Measurements from ENCODE around the gene NCF2.
"Not testable (repeated sequence)": the region's sequence is repeated elsewhere in the genome, so short reads cannot be mapped to it uniquely, and the experiment has no call there.

The NCF2 gene, protein sequence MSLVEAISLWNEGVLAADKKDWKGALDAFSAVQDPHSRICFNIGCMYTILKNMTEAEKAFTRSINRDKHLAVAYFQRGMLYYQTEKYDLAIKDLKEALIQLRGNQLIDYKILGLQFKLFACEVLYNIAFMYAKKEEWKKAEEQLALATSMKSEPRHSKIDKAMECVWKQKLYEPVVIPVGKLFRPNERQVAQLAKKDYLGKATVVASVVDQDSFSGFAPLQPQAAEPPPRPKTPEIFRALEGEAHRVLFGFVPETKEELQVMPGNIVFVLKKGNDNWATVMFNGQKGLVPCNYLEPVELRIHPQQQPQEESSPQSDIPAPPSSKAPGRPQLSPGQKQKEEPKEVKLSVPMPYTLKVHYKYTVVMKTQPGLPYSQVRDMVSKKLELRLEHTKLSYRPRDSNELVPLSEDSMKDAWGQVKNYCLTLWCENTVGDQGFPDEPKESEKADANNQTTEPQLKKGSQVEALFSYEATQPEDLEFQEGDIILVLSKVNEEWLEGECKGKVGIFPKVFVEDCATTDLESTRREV

DNA sequence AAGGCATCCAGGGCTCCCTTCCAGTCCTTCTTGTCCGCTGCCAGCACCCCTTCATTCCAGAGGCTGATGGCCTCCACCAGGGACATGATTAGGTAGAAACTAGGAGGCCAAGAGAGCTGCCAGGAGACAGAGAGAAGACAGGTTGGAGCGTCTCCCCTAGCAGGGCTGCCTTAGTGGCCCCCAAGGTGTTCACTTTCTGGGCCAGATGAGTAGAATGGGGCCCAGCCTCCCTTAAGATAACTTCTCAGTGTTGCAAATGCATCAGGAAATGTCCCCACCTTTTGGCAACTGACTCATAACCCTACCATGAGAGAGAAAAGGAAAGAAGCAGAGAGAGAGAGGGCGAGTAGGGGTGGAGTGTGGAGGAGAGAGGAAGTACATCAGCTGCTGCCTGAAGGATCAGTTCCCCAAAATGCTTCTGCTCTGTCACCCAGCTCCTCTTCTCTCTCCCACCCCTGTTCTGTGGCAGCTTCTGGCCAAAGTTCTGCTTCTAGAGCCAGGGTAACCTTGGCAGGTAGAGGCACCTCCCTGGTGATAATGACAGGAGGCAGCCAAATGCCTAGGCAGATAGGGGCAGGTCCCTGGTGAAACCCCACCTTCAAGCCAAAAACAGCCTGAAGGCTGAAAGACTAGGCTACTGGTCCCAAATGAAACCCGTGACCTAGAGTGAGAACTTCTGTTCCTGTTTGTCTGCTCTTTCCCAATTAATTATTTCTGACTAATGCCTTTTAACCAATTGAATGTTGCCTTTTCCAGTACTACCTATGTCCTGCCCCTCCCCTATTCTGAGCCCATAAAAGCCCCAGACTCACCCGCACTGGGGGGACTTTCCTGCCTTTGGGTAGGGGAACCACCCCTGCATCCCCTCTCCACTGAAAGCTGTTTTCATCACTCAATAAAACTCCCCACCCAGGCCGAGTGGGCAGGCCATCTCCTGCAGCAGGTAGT, at the start of gene NCF2:
TSS of gene NCF2 (minus strand) at position 216 of the 948 bp plus-strand sequence. CDS start at position 86, 130 bp downstream.
- no peak for FAIRE-seq

DNA sequence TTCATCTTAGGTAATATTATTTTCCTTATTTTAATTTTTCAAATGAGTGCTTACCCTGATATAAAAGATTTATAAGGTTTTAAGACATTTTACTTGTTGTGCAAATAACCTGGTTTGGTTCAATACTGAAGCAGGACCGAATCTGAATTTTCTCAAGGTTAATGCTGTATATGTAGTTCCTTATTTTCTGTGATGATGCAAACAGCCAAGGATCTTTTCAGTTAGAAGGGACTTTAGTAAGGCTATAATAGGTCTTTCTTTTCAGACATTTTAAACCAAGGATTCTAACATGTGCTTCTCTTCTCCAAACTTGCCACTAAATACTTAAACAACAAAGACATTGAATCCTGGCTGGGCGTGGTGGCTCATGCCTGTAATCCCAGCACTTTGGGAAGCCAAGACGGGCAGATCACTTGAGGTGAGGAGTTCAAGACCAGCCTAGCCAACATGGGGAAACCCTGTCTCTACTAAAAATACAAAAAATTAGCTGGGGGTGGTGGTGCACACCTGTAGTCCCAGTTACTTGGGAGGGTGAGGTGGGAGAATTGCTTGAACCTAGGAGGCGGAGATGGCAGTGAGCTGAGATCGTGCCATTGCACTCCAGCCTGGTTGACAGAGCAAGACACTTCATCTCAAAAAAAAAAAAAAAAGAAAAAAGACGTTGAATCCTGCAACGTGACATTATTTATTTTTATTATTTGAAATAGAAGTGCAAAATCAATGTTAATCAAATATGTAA, 48.6 kb upstream of the NCF2 start:
- no peak for FAIRE-seq

DNA sequence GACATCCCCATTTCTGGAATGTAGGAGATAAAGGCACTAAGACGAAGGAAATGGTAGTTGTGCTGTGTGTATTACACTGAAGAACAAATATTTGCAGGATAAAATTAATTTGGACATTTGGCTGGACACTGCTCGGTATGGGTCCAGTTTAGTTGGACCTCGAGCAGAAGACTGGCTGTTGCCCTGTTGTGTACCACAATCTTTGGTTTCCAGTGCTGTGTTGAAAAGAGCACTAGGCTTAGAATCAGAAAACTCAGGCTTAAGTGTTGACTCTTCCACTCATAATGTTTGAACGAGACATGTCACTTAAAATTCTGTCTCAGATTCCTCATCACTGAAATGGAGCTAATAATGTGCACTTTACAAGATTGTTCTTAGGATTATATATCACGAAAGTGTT, 46.5 kb upstream of the NCF2 start:
- no peak for FAIRE-seq

DNA sequence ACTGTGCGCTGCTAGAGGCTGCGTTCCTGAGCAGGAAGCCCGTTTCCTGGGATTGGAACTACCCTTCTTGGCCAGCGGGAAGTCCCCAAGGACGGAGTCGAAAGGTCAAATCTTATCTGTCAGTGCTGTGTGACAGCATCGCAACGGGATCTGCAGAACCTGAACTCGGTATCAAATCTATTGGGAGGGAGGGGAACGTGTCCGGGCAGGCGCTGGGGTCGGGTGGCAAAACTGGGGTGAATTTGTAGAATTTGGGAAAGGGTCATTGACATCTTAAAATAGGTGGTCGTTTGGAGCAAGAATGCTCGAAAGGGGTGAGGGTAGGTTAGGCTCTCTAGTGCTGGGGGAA, 46.0 kb upstream of the NCF2 start:
- FAIRE-seq = no peak

DNA sequence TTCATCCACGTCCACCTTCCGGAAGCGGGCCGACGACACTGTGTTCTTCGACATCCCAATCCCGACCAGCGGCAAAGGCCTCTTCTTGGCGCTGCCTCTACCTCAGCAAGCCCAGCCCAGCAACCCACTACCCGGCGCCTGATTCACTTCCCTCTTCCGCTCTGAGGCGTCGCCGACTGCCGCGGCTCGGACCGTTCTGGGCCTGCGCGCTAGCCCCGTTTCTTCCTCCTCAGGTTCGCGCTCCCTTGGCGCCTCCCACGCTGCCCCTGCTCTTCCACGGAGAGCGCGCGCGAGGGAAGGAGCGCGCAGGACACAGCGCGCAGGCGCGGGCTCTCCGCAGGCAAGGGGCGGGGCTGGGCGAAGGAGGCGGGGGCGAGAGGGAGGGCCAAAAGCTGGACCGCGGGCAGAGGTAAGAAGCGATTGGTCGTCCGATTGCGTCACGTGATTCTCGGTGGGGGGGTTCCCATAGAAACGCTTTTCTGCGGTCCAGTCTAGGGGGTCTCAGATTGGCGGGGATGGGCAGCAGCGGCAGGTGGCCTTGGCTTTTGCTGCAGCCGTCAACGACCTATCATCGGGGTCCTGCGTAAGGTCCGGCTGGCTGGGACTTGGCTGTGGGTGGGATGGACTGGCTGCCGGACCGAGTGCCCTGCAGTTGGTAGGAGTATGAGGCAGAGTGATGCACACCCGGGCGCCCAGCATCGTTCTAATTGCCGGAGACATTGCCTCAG, 45.5 kb upstream of the NCF2 start, which contains the start of gene ARPC5:
TSS of gene ARPC5 (minus strand) at position 178 of the 728 bp plus-strand sequence. CDS start at position 54, 124 bp downstream.
- peak; percentile 81 for FAIRE-seq

DNA sequence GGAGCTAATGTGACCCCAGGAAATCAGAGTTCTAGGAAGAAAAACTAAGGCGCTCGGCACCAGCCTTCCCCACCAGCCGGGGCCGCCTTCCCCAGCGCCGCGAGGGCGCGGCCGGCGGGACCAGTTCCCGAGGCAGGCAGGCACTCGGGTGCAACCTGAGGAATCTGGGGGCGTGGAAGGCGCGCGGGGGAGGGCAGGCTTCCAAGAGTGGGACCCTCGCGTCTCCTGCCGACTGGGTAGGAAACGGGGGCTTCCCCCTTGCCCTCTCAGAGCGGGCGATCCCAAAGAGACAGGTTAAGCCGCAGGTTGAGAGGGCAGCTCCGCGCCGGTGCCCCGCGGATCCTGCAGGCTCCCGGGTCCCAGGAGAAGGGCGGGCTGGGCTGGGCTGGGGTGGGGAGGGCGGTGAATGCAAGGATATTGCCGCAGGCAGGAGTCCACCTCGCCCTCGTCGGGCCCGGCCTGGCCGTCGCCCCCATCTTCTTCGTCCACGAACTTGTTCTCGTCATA, 44.9 kb upstream of the NCF2 start:
- no peak for FAIRE-seq

DNA sequence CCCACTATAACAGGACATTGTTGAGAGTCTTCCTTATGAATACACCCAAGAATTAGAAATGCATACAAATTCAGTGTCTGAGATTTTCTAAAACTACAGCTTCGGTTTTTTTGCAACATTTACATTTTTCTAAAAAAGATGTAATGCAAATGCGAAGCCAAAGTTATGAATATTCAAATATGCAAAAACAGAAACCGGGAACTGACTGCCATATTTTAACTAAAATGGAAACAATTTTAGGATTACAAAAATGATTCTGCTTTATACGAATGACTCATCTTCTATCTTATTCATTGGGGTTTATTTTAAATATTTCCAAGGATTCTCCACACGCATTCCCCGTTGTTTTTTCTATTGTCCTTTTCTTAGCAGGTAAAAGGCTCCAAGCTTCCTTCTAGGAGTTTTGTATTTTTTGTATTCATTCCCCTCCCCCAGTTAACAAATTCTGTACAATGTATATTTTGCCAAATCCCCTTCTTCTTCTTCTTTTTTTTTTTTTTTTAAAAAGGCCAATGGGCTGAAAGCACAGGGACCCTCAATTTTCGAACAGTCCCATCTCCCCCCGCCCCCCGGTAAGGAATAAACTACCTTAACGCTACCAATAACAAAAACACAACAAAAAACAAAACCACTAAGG, 44.3 kb upstream of the NCF2 start:
- FAIRE-seq = no peak

DNA sequence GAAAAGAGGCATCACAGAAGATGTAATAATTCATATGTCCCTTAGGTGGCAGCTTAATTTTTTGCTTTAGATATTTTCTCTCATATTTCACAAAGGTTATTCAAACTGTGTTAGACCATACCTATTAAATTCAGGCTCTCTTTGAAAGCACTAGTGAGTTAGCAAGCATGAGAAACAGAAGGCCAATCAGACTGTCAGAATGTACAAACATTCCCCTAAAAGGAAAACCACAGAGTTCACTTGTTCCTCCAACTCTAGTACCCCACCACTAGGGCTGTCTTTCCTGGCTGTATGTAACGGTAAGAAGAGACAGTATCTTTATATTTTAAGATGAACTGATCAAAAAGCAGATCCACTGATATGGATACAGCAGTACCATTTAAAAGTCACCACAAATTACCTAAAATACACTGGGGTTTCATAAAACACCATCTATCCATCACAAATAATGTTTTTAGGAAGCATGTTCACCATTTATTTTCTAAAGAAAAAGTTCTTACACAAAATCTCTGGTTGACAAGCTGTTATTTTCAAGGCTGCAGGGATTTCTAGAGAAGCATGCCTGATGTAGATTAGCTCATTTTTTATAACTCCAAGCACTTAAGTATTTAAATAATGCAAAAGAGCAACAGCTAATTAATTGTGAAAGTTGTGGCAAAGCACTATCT, 43.6 kb upstream of the NCF2 start:
- FAIRE-seq = peak; percentile 83

DNA sequence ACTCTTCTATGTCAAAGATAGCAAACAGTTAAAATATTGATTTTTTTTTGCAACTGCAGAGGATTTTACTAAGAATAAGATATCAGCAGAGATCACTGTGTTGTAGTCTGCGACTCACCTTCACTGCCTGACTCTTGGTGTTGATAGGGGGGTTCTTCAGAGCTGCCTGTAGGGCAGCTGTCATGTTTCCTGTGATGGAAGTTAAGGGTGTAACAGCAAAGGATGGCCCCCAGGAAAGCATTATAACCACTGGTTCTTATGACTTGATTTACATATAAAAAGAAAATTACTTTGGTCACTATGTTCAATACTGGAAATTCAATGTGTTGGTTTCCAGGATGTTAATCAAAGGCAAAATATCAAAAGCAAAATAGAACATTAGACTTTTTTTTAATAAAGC, 42.7 kb upstream of the NCF2 start:
- FAIRE-seq = no peak

DNA sequence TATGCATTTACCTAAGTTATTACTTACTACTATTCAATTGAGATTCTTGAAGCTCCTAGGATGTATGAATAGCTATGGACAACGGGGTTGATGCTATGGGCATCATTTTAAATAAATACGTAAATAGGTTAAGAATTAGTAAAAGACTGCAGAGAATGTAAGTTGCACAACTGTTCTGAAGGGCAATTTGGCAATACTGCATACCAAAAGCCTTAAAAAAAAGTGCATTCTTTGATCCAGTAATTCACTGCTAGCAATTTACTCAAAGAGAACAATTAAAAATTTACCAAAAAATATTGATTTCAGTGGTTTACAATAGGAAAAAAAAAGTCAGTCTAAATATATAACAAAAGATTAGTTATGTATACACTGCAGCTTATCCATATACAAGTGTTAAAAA, 41.9 kb upstream of the NCF2 start:
- FAIRE-seq = no peak

DNA sequence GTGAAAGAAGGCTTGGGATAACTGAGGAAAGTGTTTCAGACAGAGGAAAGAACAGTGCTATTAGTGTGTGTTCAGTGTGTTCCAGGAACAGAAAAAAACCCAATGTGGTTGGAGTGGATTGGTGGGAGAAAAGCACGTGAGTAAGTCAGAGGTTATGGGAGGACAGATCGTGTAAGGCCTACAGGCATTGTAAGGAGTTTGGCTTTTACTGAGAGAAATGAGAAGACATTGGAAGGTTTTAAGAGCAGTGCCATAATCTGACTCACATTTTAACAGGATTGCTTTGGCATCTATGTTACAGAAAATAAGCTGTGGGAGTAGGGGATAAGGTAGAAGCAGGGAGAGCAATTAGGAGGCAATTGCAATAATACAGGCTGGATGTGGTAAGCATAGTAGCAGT, 40.5 kb upstream of the NCF2 start:
- FAIRE-seq = no peak

DNA sequence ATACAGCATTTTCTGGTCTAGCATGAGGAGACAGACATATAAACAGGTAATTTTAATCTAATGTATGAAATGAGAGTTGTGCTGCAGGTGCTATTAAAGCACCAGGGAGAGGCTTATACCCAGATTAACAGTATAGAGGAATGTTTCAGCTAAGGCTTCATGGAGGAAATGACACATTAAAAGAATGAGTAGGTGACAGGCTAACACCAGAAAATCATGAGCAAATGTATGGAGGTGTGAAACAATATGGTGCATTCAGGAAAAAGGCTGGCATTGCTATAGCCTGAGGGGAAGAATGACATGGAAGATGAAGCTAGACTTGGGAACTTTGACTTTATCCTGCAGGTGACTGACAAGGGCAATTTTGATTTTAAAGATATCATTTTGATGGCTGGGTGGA, 38.3 kb upstream of the NCF2 start:
- FAIRE-seq = no peak

DNA sequence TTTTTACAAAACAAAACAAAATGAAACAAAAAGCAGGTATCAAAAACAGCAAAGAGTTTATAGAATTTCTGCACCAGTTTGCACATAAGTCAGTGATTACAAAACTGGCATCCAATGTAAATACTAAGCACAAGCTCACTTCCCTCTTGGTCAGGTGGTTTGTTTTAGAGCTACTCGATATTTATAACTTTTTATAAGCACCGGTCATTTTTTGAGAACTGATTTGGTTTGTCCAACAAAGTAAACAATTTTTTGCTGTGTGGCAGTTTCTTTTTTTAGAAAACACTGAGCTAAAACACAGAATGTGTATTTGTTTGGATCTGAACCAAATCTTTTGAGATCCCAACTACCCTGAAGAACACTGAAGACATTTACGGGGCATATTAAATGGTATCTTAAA, 36.0 kb upstream of the NCF2 start:
- FAIRE-seq = not testable (repeated sequence)

DNA sequence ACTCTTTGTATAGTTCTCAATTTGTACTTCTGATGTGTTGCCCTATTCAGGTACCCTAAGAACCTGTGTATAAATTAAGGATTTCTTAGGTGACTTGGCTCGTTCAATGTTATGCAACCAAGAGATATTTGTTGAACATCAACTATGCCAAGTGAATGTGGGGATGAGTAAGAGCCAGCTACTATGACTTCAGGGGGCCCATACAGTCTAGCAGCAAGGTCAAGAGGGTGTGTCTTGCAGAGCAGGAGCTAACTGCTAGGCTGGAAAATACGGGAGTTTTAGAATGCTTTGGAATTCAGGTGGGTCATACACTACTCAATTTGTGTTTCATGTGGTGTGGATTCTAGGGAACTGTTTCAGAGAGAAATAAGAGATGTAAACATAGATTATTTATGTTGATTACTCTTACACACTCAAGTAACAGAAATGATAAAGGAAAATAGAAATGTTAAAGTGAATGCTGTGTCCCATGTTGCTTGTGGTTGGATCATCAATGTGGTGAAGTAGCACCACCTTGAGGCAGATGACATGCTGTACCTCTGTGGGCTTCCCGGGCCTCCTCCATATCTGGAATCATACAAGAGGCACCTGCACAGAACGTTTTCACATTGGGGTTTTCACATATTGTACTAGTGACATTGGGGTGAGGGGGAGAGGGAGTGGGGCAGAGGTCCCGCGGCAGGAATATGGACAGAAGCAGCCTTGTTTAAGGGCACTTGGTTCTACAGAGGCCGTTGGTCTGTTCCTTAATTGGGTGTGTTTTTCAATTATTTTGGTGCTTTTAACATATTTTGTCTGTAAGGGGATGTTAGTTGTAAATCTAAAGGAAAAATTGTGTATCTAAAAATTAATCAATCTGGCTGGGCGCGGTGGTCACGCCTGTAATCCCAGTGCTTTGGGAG, 32.9 kb upstream of the NCF2 start:
- FAIRE-seq = peak; percentile 67

DNA sequence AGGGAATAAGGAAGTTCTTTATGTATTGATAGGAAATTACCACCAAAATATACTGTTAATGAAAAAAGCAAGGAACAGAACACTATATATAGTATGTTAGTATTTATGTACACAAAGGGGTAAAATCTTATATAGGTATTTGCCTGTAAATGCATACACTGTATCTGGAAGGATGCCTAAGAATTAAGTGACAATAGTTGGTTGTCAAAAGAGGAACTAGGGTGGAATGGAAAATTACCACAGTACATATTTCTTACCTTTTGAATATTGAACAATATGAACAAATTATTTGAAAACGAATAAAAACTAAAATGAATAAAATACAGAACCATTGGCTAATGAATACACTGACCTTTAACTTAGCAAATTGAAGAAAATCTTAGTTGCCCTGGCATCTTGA, 31.8 kb upstream of the NCF2 start:
- no peak for FAIRE-seq

DNA sequence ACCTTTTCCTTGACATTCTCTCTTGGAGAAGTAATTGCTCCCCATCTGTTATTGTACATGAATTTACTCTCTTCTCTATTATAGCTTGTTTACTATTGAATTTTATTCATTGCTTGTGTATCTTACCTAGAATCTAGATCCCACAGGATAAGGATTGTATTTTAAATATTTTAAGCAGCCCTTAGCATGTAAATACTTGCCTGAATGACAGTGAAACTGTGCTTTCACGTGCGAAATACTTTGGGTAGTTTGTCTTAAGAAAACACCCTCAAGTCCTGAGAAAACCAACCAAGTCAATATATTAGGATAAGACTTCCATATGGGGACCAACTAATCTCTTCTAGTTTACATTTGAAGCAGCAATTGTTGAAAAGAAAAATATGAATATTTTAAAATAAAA, 30.1 kb upstream of the NCF2 start:
- FAIRE-seq = no peak

DNA sequence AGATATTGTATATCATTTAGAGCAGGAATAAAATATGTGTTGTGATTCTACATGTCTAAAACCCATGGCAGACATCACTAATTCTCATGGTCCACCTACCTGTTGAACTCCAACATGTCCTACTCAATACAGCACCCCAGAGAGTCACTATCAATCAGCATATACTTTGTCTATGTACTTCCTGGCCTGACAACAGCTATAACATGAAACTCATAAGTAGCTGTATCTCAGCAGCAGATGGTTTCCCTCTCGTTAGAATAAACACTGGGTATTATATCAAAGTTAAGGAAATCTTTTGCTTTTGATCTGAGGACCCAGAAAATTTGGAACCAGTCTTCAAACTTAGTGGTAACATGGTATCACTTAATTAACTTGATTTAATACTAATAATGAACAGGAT, 29.5 kb upstream of the NCF2 start:
- no peak for FAIRE-seq

DNA sequence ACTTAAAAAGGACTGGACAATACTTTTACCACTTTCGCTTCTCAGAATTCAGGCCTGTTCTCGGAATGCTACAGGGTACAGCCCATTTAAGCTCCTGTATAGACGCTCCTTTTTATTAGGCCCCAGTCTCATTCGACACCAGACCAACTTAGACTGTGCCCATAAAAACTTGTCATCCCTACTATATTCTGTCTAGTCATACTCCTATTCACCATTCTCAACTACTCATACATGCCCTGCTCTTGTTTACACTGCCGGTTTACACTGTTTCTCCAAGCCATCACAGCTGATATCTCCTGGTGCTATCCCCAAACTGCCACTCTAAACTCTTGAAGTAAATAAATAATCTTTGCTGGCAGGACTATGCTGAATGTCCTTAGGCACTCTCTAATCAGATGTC, 27.9 kb upstream of the NCF2 start:
- FAIRE-seq = not testable (repeated sequence)

DNA sequence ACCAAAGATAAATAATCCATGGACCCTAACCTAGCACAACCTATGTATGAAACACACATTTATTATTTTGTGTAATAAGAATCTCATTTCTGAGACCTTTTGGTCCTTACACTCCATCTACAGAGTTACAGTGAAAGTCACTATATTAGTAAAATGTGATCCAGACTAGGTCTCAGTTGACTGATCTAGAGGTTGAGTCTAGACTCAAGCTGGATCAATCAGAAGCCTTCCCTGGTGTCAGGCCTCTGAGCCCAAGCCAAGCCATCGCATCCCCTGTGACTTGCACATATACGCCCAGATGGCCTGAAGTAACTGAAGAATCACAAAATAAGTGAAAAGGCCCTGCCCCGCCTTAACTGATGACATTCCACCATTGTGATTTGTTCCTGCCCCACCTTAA, 22.7 kb upstream of the NCF2 start:
- not testable (repeated sequence) for FAIRE-seq

DNA sequence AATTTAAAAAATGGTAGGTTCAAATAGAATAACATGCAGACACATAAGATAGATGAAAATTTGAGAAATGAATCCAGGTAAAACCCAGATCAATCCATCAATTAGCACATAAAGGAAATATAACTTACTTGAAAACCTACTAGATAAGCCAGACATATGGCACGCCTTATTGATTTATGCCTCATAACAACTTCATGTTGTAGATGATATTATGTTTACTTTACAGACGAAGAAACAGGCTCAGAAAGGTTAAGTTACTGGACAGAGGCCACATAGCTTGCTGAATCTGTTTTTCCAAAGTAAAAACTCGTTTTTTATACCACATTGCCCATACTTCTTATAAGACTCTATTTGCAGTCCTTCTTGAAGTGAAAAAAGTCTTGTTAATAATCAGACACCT, 22.1 kb upstream of the NCF2 start:
- FAIRE-seq = no peak

Data from A204.1 (cell line).